Right ventricle myocardium superior (tissue), 1 donor: ENCODE measurements around the gene SEC63. TPM values are rescaled to one million over a fixed set of nuclear protein-coding genes. Genes with fewer than 3 reads are reported as not detected.

Source experiments
- ATAC-seq: fragments of 200-7000 bp; cut with Tn5 transposase; one replicate; pipeline ENCODE4 v1.9.1; 2020; ENCODE audit warnings: mild to moderate bottlenecking; ENCODE audit not compliant: poor library complexity
- DNase-seq: peaks from one replicate; pipeline ENCODE4 v3.0.0-alpha.2; 2020
- intact Hi-C: fragments of 100-400 bp; cut with DNase I; formaldehyde crosslinking; loops from one replicate; pipeline ENCODE4 v1.11.2; 2022
- total RNA-seq: library from RNA; stranded (reverse); fragmentation: NEBNext Ultra II Directional; extraction: Animal tissue kit (Norgen Biotek cat#: 25700); gene quantifications from one replicate; pipeline ENCODE4 v1.2.1, GENCODE V29; 2021
- donor health status: DM: no; HTN: yes; CAD: no; lungs with severe emphysema.

Gene SEC63
- total RNA-seq, 1 donor from 2014 or later = 57.9 TPM

DNA sequence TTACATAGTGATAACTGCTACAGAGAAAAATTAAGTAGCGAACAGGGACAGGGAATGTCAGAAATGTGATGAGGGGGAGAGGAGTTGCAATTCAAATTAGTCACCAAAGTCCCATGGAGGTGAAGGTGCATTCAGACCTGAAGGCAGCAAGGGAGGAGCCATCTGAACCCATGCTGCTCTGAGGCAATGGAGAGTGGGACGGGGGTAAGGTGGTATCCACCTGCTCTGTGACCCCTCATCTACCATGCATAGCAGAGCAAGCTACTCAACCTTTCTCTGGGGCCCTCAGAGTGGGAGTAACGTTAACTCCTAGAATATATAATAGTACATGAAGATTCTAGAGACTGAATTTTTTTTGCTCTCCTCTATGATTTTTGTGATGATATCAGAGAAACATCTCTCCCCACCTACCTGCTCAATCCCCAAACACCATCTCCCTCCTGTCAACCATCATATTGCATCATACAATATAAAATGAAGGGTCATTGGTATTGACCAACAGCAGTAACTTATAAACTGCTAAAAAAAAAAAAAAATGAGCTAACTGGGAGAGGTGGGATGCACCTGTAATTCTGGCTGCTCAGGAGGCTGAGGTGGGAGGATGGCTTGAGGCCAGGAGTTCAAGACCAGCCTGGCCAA, 117.3 kb downstream of the SEC63 start:
- intact Hi-C loops = loop anchor here (10.0 kb wide), 1 partner anchor 136 kb away; no protein-coding TSS in a partner anchor
- ATAC-seq (no peak), DNase-seq (no peak)

DNA sequence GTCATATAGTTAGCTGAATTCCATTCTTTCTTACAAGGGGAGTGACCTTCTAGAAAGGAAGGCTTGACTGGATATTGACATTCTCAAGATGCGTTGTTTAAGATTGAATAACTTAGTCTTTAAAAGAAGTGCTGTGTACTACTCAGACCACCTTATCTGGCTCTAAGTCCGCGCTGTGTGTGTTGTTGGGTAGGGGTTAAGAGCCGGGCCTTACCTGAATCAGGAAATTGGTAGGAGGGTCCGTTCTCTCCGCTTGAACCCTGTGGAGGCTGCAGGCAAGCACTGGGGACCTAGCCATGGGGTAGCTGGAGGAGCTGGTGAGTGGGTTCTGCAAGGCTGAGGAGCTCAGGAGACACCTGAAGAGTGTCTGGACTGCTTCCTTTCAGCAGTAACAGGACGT, 124.9 kb downstream of the SEC63 start:
- DNase-seq (no peak), ATAC-seq (no peak)
- intact Hi-C loops = no loop called here

DNA sequence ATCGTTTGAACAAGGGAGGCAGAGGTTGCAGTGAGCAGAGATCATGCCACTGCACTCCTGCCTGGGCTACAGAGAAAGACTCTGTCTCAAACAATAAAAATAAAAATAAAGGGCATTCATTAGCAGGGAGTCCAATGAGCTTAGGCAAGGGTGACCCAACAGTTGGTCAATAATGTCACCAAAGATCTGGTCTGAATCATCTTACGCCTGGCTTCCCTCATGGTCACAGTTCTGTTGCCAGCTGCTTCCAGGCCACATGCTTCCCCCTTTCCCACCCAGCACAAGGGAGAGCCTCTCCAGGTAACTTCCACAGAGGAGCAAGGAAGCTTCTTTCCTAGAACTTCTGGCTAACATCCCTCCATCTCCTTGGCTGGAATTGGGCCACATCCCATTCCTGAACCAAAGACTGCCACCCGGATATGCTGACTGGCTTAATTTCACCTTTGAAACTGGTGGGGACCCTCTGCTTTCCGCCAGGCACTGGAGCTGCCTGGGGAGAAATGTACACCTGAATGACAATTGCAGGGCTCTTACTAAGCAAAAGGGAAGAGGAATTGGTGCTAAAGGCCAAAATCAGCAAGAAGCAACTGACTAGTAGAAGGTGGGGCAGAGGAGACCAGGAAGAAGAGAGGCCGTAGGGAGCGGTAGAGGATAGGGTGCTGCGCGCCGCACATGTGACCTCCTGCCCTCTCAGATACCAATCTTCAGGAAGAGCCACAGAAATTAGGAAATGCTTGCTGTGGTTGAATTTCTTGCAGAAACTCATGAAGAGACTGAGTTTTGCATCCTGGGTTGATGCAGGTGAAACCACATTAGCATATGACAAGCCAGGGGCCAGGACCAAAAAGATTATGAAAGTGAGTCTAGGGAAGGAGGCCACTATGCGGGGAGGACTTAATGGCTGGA, 125.6 kb downstream of the SEC63 start:
- ATAC-seq = no peak
- intact Hi-C loops = no loop called here
- no peak for DNase-seq

DNA sequence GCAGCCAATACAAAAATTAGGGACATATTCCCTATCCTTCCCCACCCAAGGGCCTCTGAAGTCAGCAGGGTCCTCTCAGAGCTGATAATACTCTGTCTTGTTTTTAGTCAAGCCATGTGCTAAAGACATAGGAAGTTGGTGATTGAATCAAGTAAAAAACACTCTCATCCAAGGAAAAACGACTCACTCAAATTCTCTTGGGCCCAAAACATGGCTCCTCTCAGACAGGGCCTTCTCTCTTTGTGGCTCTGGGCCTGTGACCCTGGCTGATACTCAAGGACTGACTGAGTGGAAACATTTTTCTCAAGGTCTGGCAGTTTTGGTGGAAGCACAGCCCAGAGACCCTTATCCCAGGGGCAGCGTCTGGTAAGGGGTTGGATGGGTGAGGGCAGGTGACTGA, 127.9 kb downstream of the SEC63 start:
- intact Hi-C loops = no loop called here
- no peak for ATAC-seq
- no peak for DNase-seq

DNA sequence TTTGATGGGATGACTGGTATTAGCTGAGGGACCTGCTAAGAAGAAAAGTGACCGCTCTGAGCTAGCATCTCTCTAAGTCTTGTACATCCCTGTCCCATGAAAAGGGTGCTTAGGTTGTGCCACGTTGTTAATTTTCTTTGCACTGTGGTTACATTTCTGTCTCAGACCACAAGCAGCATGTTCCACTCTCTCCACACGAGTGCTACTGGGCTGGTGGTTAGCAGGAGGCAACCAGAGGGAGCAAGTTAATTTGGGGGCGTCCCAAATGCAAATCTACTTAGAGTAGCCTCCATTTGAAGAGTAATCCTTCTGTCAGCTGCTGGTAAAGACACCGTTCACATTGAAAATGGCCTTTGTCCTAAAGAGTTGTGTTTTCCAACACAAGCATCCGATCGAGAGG, 130.5 kb downstream of the SEC63 start:
- intact Hi-C loops = no loop called here
- ATAC-seq = no peak
- DNase-seq = no peak

GRCh38 chr6:107823047-107823557, 134.9 kb downstream of the SEC63 start:
- intact Hi-C loops = no loop called here
- no peak for ATAC-seq
- no peak for DNase-seq

DNA sequence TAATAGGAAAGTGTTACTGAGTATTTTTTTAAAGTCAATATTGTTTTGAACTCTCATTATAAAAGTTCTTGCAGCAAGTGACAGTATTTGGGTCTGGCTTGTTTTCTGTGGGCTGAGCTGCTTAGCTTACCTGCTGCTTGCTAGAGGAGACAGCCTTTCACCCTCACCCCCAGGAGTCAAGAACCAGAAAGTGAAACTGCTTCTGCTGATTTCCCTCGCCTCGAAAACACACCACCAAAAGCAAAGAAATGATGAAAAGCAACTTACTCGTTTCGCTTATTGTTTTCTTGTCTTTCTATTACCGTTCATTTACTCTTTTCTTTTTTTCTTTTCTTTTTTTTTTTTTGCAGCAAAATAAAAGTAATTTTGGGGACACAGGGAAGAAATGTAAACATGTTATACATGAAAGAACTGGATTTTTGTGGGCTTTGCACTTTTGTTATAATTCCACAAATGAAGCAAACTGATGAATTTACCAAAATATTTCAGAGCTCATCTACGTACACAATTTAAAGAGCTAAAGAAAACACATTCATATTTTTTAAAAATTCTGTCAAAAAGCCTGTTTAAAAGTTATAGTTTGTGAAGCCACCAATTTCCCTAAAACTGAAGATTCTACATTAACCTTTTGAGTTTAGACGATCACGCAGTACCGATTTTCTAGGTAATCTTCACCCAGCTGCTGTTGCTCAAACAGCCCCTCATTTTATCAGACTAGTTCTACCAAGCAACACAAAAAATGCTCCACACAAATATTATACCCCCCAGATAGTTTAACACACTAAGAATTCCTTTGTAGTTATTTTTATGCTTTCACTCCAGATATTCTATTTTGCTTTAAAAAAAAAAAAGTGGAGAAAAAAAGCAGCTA, 135.6 kb downstream of the SEC63 start:
- intact Hi-C loops = no loop called here
- DNase-seq = no peak
- ATAC-seq = no peak

- ATAC-seq = no peak
- intact Hi-C loops = no loop called here
- DNase-seq = no peak
Measured at GRCh38 chr6:107821591-107821990, 136.4 kb downstream of the SEC63 start.

- ATAC-seq (peak; percentile 59), DNase-seq (peak; percentile 48)
- intact Hi-C loops = no loop called here
Measured at GRCh38 chr6:107820338-107821261, 137.4 kb downstream of the SEC63 start.

DNA sequence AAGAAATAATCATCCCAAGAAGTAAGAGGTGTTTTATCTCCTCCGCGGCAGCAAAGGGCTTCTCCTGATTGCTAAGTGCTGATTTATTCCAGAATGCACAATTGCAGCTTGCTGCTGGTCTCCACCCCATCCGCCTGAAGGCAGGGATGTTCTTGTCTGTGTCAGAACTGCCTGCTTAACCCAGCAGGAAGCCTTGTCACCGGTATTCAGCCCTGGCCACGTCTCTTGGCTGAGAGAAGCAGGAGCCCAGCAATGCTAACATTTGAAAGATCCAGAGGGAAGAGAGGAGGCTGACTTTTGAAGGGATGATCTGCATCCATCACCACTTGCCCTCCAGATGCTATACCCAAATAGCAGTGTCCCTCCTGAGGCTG, 138.1 kb downstream of the SEC63 start:
- DNase-seq = no peak
- ATAC-seq = peak; percentile 22
- intact Hi-C loops = no loop called here

DNA sequence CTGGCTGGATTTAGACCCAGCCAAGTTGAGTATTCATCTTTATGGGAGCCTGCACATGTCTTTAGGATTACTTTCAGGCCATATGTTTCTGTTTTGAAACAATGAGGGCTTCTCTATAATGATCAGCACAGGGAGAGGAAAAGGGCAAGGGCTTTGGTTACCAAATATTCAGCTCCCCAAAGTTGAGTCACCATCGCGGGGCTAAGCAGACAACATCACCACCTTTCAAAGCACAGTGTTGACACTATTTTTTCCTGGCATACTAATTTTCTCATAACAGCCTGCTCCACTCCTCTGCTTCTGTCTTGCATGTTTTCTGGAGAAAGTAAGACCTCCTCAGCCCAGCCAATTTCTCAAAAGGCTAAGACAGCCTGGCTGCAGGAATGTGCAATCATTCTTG, 138.8 kb downstream of the SEC63 start:
- DNase-seq = no peak
- intact Hi-C loops = no loop called here
- ATAC-seq = no peak

- DNase-seq (no peak), ATAC-seq (no peak)
- intact Hi-C loops = no loop called here
Measured at GRCh38 chr6:107818272-107818671, 139.7 kb downstream of the SEC63 start.

GRCh38 chr6:107817784-107818183, 140.2 kb downstream of the SEC63 start:
- intact Hi-C loops = no loop called here
- no peak for ATAC-seq
- DNase-seq = no peak

Other genes starting within 250 kb of the SEC63 start
- gene SCML4, start 133.9 kb downstream of the SEC63 start, total RNA-seq = 0.13 TPM
- 35.4 TPM for gene OSTM1, start 116.5 kb upstream of the SEC63 start, total RNA-seq
- gene NR2E1, start 207.8 kb upstream of the SEC63 start, total RNA-seq = not detected